ENCODE measurements around the gene MAP3K8.

MAP3K8 gene

GRCh38 chr10:30398788-30399187 lies 35.2 kb upstream of the MAP3K8 start:
- Histone ChIP-seq H3K27me3 (ENCODE audit: low read depth, low read length) (no peaks in the 10 kb centered on the region), H3K36me3 (ENCODE audit: control insufficient read depth in 1 of 2, insufficient read depth in 2 of 2, low read length in 2 of 2) (no peaks in the 10 kb centered on the region), H3K4me3 (ENCODE audit: low read depth in 1 of 2, low read length in 2 of 2) (no peak overlapping the region), H3K9me3 (ENCODE audit: control insufficient read depth in 1 of 2, low read length in 2 of 2) (no peaks in the 10 kb centered on the region), H3K4me1 (ENCODE audit: control insufficient read depth in 1 of 2, insufficient read depth in 2 of 2, low read length in 2 of 2) (no peaks in the 10 kb centered on the region), H3K27ac (ENCODE audit: low read length) (no peak overlapping the region)

- H3K4me3 ChIP-seq (ENCODE audit: low read depth in 1 of 2, low read length in 2 of 2) = no peak overlapping the region
- no peaks in the 10 kb centered on the region for H3K36me3 ChIP-seq (ENCODE audit: control insufficient read depth in 1 of 2, insufficient read depth in 2 of 2, low read length in 2 of 2)
- H3K27ac ChIP-seq (ENCODE audit: low read length) = no peak overlapping the region
- H3K9me3 ChIP-seq (ENCODE audit: control insufficient read depth in 1 of 2, low read length in 2 of 2) = peaks cover 0 to 6% of the 10 kb centered on the region in 2 donors
- no peaks in the 10 kb centered on the region for H3K4me1 ChIP-seq (ENCODE audit: control insufficient read depth in 1 of 2, insufficient read depth in 2 of 2, low read length in 2 of 2)
- no peaks in the 10 kb centered on the region for H3K27me3 ChIP-seq (ENCODE audit: low read depth, low read length)
These were observed 30.5 kb upstream of the MAP3K8 start for GRCh38 chr10:30403494-30403893.

- no peak overlapping the region for H3K4me3 ChIP-seq (ENCODE audit: low read depth in 1 of 2, low read length in 2 of 2)
- H3K27ac ChIP-seq (ENCODE audit: low read length) = no peak overlapping the region
These were observed 29.4 kb upstream of the MAP3K8 start for GRCh38 chr10:30404540-30404939.

GRCh38 chr10:30411263-30411662 lies 22.7 kb upstream of the MAP3K8 start:
- Histone ChIP-seq H3K27me3 (ENCODE audit: low read depth, low read length) (no peaks in the 10 kb centered on the region), H3K36me3 (ENCODE audit: control insufficient read depth in 1 of 2, insufficient read depth in 2 of 2, low read length in 2 of 2) (no peaks in the 10 kb centered on the region), H3K9me3 (ENCODE audit: control insufficient read depth in 1 of 2, low read length in 2 of 2) (no peaks in the 10 kb centered on the region), H3K4me3 (ENCODE audit: low read depth in 1 of 2, low read length in 2 of 2) (no peak overlapping the region), H3K4me1 (ENCODE audit: control insufficient read depth in 1 of 2, insufficient read depth in 2 of 2, low read length in 2 of 2) (no peaks in the 10 kb centered on the region), H3K27ac (ENCODE audit: low read length) (no peak overlapping the region)

More at GRCh38 chr10:30404540-30404939, 29.4 kb upstream of the MAP3K8 start:
- H3K36me3 ChIP-seq (ENCODE audit: control insufficient read depth in 1 of 2, insufficient read depth in 2 of 2, low read length in 2 of 2) = no peaks in the 10 kb centered on the region
- peaks cover 0 to 6% of the 10 kb centered on the region in 2 donors for H3K9me3 ChIP-seq (ENCODE audit: control insufficient read depth in 1 of 2, low read length in 2 of 2)
- no peaks in the 10 kb centered on the region for H3K27me3 ChIP-seq (ENCODE audit: low read depth, low read length)
- H3K4me1 ChIP-seq (ENCODE audit: control insufficient read depth in 1 of 2, insufficient read depth in 2 of 2, low read length in 2 of 2) = no peaks in the 10 kb centered on the region

GRCh38 chr10:30412901-30413300 lies 21.1 kb upstream of the MAP3K8 start:
- no peaks in the 10 kb centered on the region for H3K27me3 ChIP-seq (ENCODE audit: low read depth, low read length)
- no peaks in the 10 kb centered on the region for H3K4me1 ChIP-seq (ENCODE audit: control insufficient read depth in 1 of 2, insufficient read depth in 2 of 2, low read length in 2 of 2)
- no peak overlapping the region for H3K27ac ChIP-seq (ENCODE audit: low read length)
- no peak overlapping the region for H3K4me3 ChIP-seq (ENCODE audit: low read depth in 1 of 2, low read length in 2 of 2)
- H3K36me3 ChIP-seq (ENCODE audit: control insufficient read depth in 1 of 2, insufficient read depth in 2 of 2, low read length in 2 of 2) = no peaks in the 10 kb centered on the region
- H3K9me3 ChIP-seq (ENCODE audit: control insufficient read depth in 1 of 2, low read length in 2 of 2) = no peaks in the 10 kb centered on the region

GRCh38 chr10:30413996-30414576 lies 19.9 kb upstream of the MAP3K8 start:
- Histone ChIP-seq H3K27ac (ENCODE audit: low read length) (no peak overlapping the region), H3K27me3 (ENCODE audit: low read depth, low read length) (no peaks in the 10 kb centered on the region), H3K4me3 (ENCODE audit: low read depth in 1 of 2, low read length in 2 of 2) (no peak overlapping the region), H3K4me1 (ENCODE audit: control insufficient read depth in 1 of 2, insufficient read depth in 2 of 2, low read length in 2 of 2) (peaks cover 0 to 6% of the 10 kb centered on the region in 2 donors), H3K9me3 (ENCODE audit: control insufficient read depth in 1 of 2, low read length in 2 of 2) (no peaks in the 10 kb centered on the region), H3K36me3 (ENCODE audit: control insufficient read depth in 1 of 2, insufficient read depth in 2 of 2, low read length in 2 of 2) (no peaks in the 10 kb centered on the region)

- Histone ChIP-seq H3K4me1 (ENCODE audit: control insufficient read depth in 1 of 2, insufficient read depth in 2 of 2, low read length in 2 of 2) (peaks cover 0 to 6% of the 10 kb centered on the region in 2 donors), H3K4me3 (ENCODE audit: low read depth in 1 of 2, low read length in 2 of 2) (no peak overlapping the region), H3K36me3 (ENCODE audit: control insufficient read depth in 1 of 2, insufficient read depth in 2 of 2, low read length in 2 of 2) (no peaks in the 10 kb centered on the region), H3K27ac (ENCODE audit: low read length) (no peak overlapping the region), H3K9me3 (ENCODE audit: control insufficient read depth in 1 of 2, low read length in 2 of 2) (no peaks in the 10 kb centered on the region), H3K27me3 (ENCODE audit: low read depth, low read length) (no peaks in the 10 kb centered on the region)
These were observed 18.4 kb upstream of the MAP3K8 start for GRCh38 chr10:30415593-30415992.

- H3K27ac ChIP-seq (ENCODE audit: low read length) = no peak overlapping the region
- H3K36me3 ChIP-seq (ENCODE audit: control insufficient read depth in 1 of 2, insufficient read depth in 2 of 2, low read length in 2 of 2) = no peaks in the 10 kb centered on the region
- no peak overlapping the region for H3K4me3 ChIP-seq (ENCODE audit: low read depth in 1 of 2, low read length in 2 of 2)
- no peaks in the 10 kb centered on the region for H3K27me3 ChIP-seq (ENCODE audit: low read depth, low read length)
- H3K9me3 ChIP-seq (ENCODE audit: control insufficient read depth in 1 of 2, low read length in 2 of 2) = no peaks in the 10 kb centered on the region
- H3K4me1 ChIP-seq (ENCODE audit: control insufficient read depth in 1 of 2, insufficient read depth in 2 of 2, low read length in 2 of 2) = peaks cover 0 to 6% of the 10 kb centered on the region in 2 donors
These were observed 16.7 kb upstream of the MAP3K8 start for GRCh38 chr10:30417301-30417700.

GRCh38 chr10:30420266-30420665 lies 13.7 kb upstream of the MAP3K8 start:
- Histone ChIP-seq H3K36me3 (ENCODE audit: control insufficient read depth in 1 of 2, insufficient read depth in 2 of 2, low read length in 2 of 2) (no peaks in the 10 kb centered on the region), H3K27ac (ENCODE audit: low read length) (no peak overlapping the region), H3K9me3 (ENCODE audit: control insufficient read depth in 1 of 2, low read length in 2 of 2) (no peaks in the 10 kb centered on the region), H3K4me3 (ENCODE audit: low read depth in 1 of 2, low read length in 2 of 2) (no peak overlapping the region), H3K4me1 (ENCODE audit: control insufficient read depth in 1 of 2, insufficient read depth in 2 of 2, low read length in 2 of 2) (peaks cover 9% of the 10 kb centered on the region in 2 donors), H3K27me3 (ENCODE audit: low read depth, low read length) (no peaks in the 10 kb centered on the region)

GRCh38 chr10:30420766-30421165 lies 13.2 kb upstream of the MAP3K8 start:
- Histone ChIP-seq H3K27ac (ENCODE audit: low read length) (no peak overlapping the region), H3K4me1 (ENCODE audit: control insufficient read depth in 1 of 2, insufficient read depth in 2 of 2, low read length in 2 of 2) (peaks cover 9% of the 10 kb centered on the region in 2 donors)

GRCh38 chr10:30422151-30422695 lies 11.8 kb upstream of the MAP3K8 start:
- no peaks in the 10 kb centered on the region for H3K36me3 ChIP-seq (ENCODE audit: control insufficient read depth in 1 of 2, insufficient read depth in 2 of 2, low read length in 2 of 2)
- H3K9me3 ChIP-seq (ENCODE audit: control insufficient read depth in 1 of 2, low read length in 2 of 2) = no peaks in the 10 kb centered on the region
- no peak overlapping the region for H3K4me3 ChIP-seq (ENCODE audit: low read depth in 1 of 2, low read length in 2 of 2)
- no peaks in the 10 kb centered on the region for H3K27me3 ChIP-seq (ENCODE audit: low read depth, low read length)
- peaks cover 9% of the 10 kb centered on the region in 2 donors for H3K4me1 ChIP-seq (ENCODE audit: control insufficient read depth in 1 of 2, insufficient read depth in 2 of 2, low read length in 2 of 2)
- no peak overlapping the region for H3K27ac ChIP-seq (ENCODE audit: low read length)

More at GRCh38 chr10:30420766-30421165, 13.2 kb upstream of the MAP3K8 start:
- no peak overlapping the region for H3K4me3 ChIP-seq (ENCODE audit: low read depth in 1 of 2, low read length in 2 of 2)
- H3K9me3 ChIP-seq (ENCODE audit: control insufficient read depth in 1 of 2, low read length in 2 of 2) = no peaks in the 10 kb centered on the region
- no peaks in the 10 kb centered on the region for H3K36me3 ChIP-seq (ENCODE audit: control insufficient read depth in 1 of 2, insufficient read depth in 2 of 2, low read length in 2 of 2)
- no peaks in the 10 kb centered on the region for H3K27me3 ChIP-seq (ENCODE audit: low read depth, low read length)
